ENCODE measurements around the gene SRGAP1. TPM values are rescaled to one million over a fixed set of nuclear protein-coding genes. Genes with fewer than 3 reads are reported as not detected.

Gene SRGAP1
- total RNA-seq, 3 donors from 2014 or later (not counting 1 experiment from before 2014, with no cell fraction given), result 0.10 to 0.49 (median 0.16) TPM

- H3K27me3 Mint-ChIP-seq (ENCODE audit: low read depth in 2 of 2), result no peaks in the 10 kb centered on the region
Observed at GRCh38 chr12:63967358-63968145, 123.1 kb downstream of the SRGAP1 start.

GRCh38 chr12:63968673-63969072, 124.2 kb downstream of the SRGAP1 start:
- no peaks in the 10 kb centered on the region for H3K27me3 Mint-ChIP-seq (ENCODE audit: low read depth in 2 of 2)
- Histone ChIP-seq H3K4me1 (ENCODE audit: control insufficient read depth, insufficient read depth, low read length) (no peaks in the 10 kb centered on the region), H3K9me3 (ENCODE audit: control insufficient read depth, insufficient read depth, low read length) (no peaks in the 10 kb centered on the region), H3K27ac (ENCODE audit: low read length) (no peak overlapping the region), H3K4me3 (ENCODE audit: low read length) (no peak overlapping the region), H3K27me3 (ENCODE audit: control insufficient read depth, insufficient read depth, low read length) (no peaks in the 10 kb centered on the region), H3K36me3 (ENCODE audit: control insufficient read depth, insufficient read depth, low read length) (no peaks in the 10 kb centered on the region)
- WGBS (ENCODE audit: insufficient coverage), result 93% methylated on average over 6 of the region's 6 CpGs
- DNase-seq (no peak), ATAC-seq (no peak)
- intact Hi-C loops (cut with micrococcal nuclease), result no loop called here
- H3K4me1 Mint-ChIP-seq, result no peaks in the 10 kb centered on the region
- no peak overlapping the region for H3K4me3 Mint-ChIP-seq
- no peaks in the 10 kb centered on the region for H3K36me3 Mint-ChIP-seq
- H3K9me3 Mint-ChIP-seq, result no peaks in the 10 kb centered on the region
- TF ChIP-seq, protein P1, sequence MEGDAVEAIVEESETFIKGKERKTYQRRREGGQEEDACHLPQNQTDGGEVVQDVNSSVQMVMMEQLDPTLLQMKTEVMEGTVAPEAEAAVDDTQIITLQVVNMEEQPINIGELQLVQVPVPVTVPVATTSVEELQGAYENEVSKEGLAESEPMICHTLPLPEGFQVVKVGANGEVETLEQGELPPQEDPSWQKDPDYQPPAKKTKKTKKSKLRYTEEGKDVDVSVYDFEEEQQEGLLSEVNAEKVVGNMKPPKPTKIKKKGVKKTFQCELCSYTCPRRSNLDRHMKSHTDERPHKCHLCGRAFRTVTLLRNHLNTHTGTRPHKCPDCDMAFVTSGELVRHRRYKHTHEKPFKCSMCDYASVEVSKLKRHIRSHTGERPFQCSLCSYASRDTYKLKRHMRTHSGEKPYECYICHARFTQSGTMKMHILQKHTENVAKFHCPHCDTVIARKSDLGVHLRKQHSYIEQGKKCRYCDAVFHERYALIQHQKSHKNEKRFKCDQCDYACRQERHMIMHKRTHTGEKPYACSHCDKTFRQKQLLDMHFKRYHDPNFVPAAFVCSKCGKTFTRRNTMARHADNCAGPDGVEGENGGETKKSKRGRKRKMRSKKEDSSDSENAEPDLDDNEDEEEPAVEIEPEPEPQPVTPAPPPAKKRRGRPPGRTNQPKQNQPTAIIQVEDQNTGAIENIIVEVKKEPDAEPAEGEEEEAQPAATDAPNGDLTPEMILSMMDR (IDR thresholded peaks at IDR 0.05), result no peak
- no peak overlapping the region for H3K27ac Mint-ChIP-seq

More at GRCh38 chr12:63967358-63968145, 123.1 kb downstream of the SRGAP1 start:
- intact Hi-C loops (cut with micrococcal nuclease), result no loop called here
- ATAC-seq, result no peak
- no peaks in the 10 kb centered on the region for H3K36me3 ChIP-seq (ENCODE audit: control insufficient read depth, insufficient read depth, low read length)
- Mint-ChIP-seq H3K4me3 (no peak overlapping the region), H3K36me3 (no peaks in the 10 kb centered on the region), H3K27ac (no peak overlapping the region), H3K9me3 (no peaks in the 10 kb centered on the region), H3K4me1 (no peaks in the 10 kb centered on the region)
- WGBS (ENCODE audit: insufficient coverage), result 85% methylated on average over 5 of the region's 5 CpGs
- TF ChIP-seq, protein P1 (IDR thresholded peaks at IDR 0.05), result no peak
- no peak overlapping the region for H3K4me3 ChIP-seq (ENCODE audit: low read length)
- no peaks in the 10 kb centered on the region for H3K9me3 ChIP-seq (ENCODE audit: control insufficient read depth, insufficient read depth, low read length)
- no peak overlapping the region for H3K27ac ChIP-seq (ENCODE audit: low read length)
- DNase-seq, result no peak
- H3K27me3 ChIP-seq (ENCODE audit: control insufficient read depth, insufficient read depth, low read length), result no peaks in the 10 kb centered on the region
- H3K4me1 ChIP-seq (ENCODE audit: control insufficient read depth, insufficient read depth, low read length), result no peaks in the 10 kb centered on the region

DNA sequence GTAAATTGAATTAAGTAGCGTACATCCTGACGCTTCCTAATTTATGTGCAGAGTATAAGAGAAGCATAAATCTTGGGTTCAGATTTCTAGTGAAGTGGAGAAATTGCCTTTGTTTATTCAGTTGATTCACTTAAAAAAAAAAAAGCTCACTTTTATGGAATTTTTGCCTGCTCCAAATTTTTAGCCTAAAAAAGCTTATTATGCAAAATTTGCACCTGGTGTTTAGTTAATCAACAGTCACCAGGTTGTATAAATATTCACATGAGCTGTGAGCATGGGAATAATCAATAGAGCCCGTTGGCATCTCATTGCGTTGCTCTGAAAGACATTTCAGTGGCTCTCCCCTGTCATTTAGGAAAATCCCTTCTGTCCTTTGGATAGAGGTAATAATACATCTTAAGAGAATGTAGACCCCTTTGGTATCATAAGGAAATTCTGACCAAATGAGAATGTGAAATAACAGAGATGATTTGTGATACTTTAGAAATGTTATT, 132.4 kb downstream of the SRGAP1 start:
- H3K27ac Mint-ChIP-seq, result no peak overlapping the region
- TF ChIP-seq, protein P1 (IDR thresholded peaks at IDR 0.05), result no peak
- H3K4me1 ChIP-seq (ENCODE audit: control insufficient read depth, insufficient read depth, low read length), result no peaks in the 10 kb centered on the region
- no peaks in the 10 kb centered on the region for H3K36me3 ChIP-seq (ENCODE audit: control insufficient read depth, insufficient read depth, low read length)
- H3K27me3 Mint-ChIP-seq (ENCODE audit: low read depth in 2 of 2), result peaks cover 0 to 4% of the 10 kb centered on the region in 2 donors
- H3K36me3 Mint-ChIP-seq, result no peaks in the 10 kb centered on the region
- no peaks in the 10 kb centered on the region for H3K27me3 ChIP-seq (ENCODE audit: control insufficient read depth, insufficient read depth, low read length)
- H3K4me3 Mint-ChIP-seq, result no peak overlapping the region
- no peak for ATAC-seq
- no peaks in the 10 kb centered on the region for H3K4me1 Mint-ChIP-seq
- H3K9me3 Mint-ChIP-seq, result no peaks in the 10 kb centered on the region
- intact Hi-C loops (cut with micrococcal nuclease), result no loop called here
- 96% methylated on average over 3 of the region's 4 CpGs for WGBS (ENCODE audit: insufficient coverage)
- DNase-seq, result no peak
- H3K4me3 ChIP-seq (ENCODE audit: low read length), result no peak overlapping the region
- H3K27ac ChIP-seq (ENCODE audit: low read length), result no peak overlapping the region
- no peaks in the 10 kb centered on the region for H3K9me3 ChIP-seq (ENCODE audit: control insufficient read depth, insufficient read depth, low read length)

Measured in natural killer cell (primary cell).